Astrocyte (in vitro differentiated cells and primary cell): ENCODE measurements around the gene CLBA1. TPM values are rescaled to one million over a fixed set of nuclear protein-coding genes. Genes with fewer than 3 reads are reported as not detected.

Source experiments
- DNase-seq: peaks from one replicate; pipeline ENCODE4 v3.0.0-alpha.2; 2010; ENCODE audit warnings: low read depth
- FAIRE-seq: peaks from 2 replicates; lab custom pipeline; 2011; peaks lifted over from hg19 to GRCh38; lab: Jason Lieb, UNC
- H2AFZ ChIP-seq: 2 replicates; pipeline ENCODE4 v1.6.0; 2012; ENCODE audit warnings: low read depth, low read length, inconsistent platforms
- H3K27ac ChIP-seq: 2 replicates; pipeline ENCODE4 v1.5.1; 2011; ENCODE audit warnings: low read depth, low read length, inconsistent platforms
- H3K27me3 ChIP-seq: 2 replicates; pipeline ENCODE4 v1.6.0; 2011; ENCODE audit warnings: low read length, inconsistent platforms; ENCODE audit not compliant: insufficient read depth
- H3K36me3 ChIP-seq: 2 replicates; pipeline ENCODE4 v1.5.1; 2011; ENCODE audit warnings: low read length, inconsistent platforms; ENCODE audit not compliant: insufficient read depth
- H3K4me1 ChIP-seq: 2 replicates; pipeline ENCODE4 v1.5.1; 2011; ENCODE audit warnings: low read length, inconsistent platforms; ENCODE audit not compliant: insufficient read depth
- H3K4me2 ChIP-seq: 2 replicates; pipeline ENCODE4 v1.6.0; 2012; ENCODE audit warnings: low read length, inconsistent platforms
- H3K4me3 ChIP-seq: 2 replicates; pipeline ENCODE4 v1.5.1; 2011; ENCODE audit warnings: low read depth, mild to moderate bottlenecking, low read length, inconsistent platforms; ENCODE audit not compliant: insufficient read depth
- H3K79me2 ChIP-seq: 2 replicates; pipeline ENCODE4 v1.6.0; 2012; ENCODE audit warnings: mild to moderate bottlenecking, low read length, inconsistent platforms; ENCODE audit not compliant: insufficient read depth
- H3K9ac ChIP-seq: 2 replicates; pipeline ENCODE4 v1.6.0; 2012; ENCODE audit warnings: mild to moderate bottlenecking, low read length, inconsistent platforms
- H3K9me3 ChIP-seq: 2 replicates; pipeline ENCODE4 v1.5.1; 2012; ENCODE audit warnings: low read depth, mild to moderate bottlenecking, low read length, inconsistent platforms; ENCODE audit not compliant: insufficient read depth
- H4K20me1 ChIP-seq: 2 replicates; pipeline ENCODE4 v1.6.0; 2012; ENCODE audit warnings: low read length, inconsistent platforms; ENCODE audit not compliant: insufficient read depth
- H3K27ac Mint-ChIP-seq: one replicate; pipeline ENCODE4 v1.8.0; 2021; ENCODE audit warnings: mild to moderate bottlenecking, mixed read lengths; ENCODE audit not compliant: unreplicated experiment
- H3K27me3 Mint-ChIP-seq: one replicate; pipeline ENCODE4 v1.8.0; 2021; ENCODE audit warnings: low read depth, mixed read lengths; ENCODE audit not compliant: unreplicated experiment
- H3K36me3 Mint-ChIP-seq: one replicate; pipeline ENCODE4 v1.8.0; 2021; ENCODE audit warnings: low read depth, mixed read lengths; ENCODE audit not compliant: unreplicated experiment
- H3K4me1 Mint-ChIP-seq: one replicate; pipeline ENCODE4 v1.8.0; 2021; ENCODE audit warnings: low read depth, mixed read lengths; ENCODE audit not compliant: unreplicated experiment
- H3K4me3 Mint-ChIP-seq: one replicate; pipeline ENCODE4 v1.8.0; 2021; ENCODE audit warnings: mild to moderate bottlenecking, moderate library complexity, mixed read lengths; ENCODE audit not compliant: unreplicated experiment
- H3K9me3 Mint-ChIP-seq: one replicate; pipeline ENCODE4 v1.8.0; 2021; ENCODE audit warnings: mild to moderate bottlenecking, mixed read lengths; ENCODE audit not compliant: unreplicated experiment
- EZH2 ChIP-seq: IDR thresholded peaks from 2 replicates; pipeline ENCODE4 v1.6.1; 2012; ENCODE audit warnings: mild to moderate bottlenecking, low read length, inconsistent platforms; ENCODE audit not compliant: insufficient read depth
- total RNA-seq: library from RNA; stranded (reverse); gene quantifications from 2 replicates; pipeline ENCODE4 v1.2.1, GENCODE V29; 2021
- TF ChIP-seq, protein P1 (sequence below): IDR thresholded peaks from 2 replicates; pipeline ENCODE4 v1.5.1; 2011; ENCODE audit warnings: low read depth, mild to moderate bottlenecking, inconsistent platforms, low read length, moderate library complexity; ENCODE audit not compliant: insufficient read depth

CLBA1 gene
- total RNA-seq, 1 donor from 2014 or later = 6.3 TPM

DNA sequence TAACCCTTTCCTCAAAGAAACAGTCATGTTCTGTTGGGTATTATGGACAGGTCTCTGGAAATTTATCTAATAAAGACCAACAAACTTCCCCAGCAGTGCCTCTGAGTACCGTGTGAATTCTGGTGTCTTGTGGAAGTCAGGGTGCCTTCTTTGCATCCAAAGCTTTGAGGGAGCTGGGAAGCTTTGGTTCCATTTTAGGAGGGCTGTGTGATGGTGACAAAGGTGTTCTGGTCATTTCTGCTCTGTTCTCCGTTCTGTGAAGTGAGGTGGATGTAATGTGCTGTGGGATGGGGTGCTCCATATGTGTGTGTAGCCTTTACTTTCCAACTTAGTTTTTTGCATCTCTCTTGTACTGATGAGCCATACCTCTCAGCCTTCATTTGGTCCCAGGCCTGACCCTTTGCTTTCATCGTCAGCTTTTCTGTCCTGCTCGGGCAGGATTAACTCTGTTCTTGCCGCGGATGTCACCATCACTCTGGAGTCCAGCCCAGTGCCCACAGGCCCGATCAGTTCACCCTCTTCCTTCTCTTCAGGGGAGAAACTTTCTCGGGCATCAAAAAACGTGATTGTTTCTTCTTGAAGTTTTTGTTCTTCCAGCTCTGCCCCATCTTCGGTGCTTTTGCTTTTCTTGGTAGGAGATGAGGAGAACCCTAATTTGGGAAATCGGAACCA, 47.8 kb upstream of the CLBA1 start:
- no peak for TF ChIP-seq EZH2
- TF ChIP-seq, protein P1, sequence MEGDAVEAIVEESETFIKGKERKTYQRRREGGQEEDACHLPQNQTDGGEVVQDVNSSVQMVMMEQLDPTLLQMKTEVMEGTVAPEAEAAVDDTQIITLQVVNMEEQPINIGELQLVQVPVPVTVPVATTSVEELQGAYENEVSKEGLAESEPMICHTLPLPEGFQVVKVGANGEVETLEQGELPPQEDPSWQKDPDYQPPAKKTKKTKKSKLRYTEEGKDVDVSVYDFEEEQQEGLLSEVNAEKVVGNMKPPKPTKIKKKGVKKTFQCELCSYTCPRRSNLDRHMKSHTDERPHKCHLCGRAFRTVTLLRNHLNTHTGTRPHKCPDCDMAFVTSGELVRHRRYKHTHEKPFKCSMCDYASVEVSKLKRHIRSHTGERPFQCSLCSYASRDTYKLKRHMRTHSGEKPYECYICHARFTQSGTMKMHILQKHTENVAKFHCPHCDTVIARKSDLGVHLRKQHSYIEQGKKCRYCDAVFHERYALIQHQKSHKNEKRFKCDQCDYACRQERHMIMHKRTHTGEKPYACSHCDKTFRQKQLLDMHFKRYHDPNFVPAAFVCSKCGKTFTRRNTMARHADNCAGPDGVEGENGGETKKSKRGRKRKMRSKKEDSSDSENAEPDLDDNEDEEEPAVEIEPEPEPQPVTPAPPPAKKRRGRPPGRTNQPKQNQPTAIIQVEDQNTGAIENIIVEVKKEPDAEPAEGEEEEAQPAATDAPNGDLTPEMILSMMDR = no peak
- Mint-ChIP-seq H3K27me3 (peaks cover 63% of the 10 kb centered on the region), H3K4me1 (no peaks in the 10 kb centered on the region), H3K27ac (no peak overlapping the region), H3K9me3 (peaks cover 2% of the 10 kb centered on the region), H3K36me3 (peaks cover 21% of the 10 kb centered on the region), H3K4me3 (no peak overlapping the region)
- Histone ChIP-seq H3K9ac (no peak overlapping the region), H3K27ac (no peak overlapping the region), H2AFZ (no peak overlapping the region), H3K4me3 (no peak overlapping the region), H3K4me1 (no peaks in the 10 kb centered on the region), H4K20me1 (no peaks in the 10 kb centered on the region), H3K9me3 (no peaks in the 10 kb centered on the region), H3K4me2 (no peak overlapping the region), H3K27me3 (peaks cover 11% of the 10 kb centered on the region), H3K79me2 (no peaks in the 10 kb centered on the region), H3K36me3 (no peaks in the 10 kb centered on the region)
- no peak for FAIRE-seq
- no peak for DNase-seq

DNA sequence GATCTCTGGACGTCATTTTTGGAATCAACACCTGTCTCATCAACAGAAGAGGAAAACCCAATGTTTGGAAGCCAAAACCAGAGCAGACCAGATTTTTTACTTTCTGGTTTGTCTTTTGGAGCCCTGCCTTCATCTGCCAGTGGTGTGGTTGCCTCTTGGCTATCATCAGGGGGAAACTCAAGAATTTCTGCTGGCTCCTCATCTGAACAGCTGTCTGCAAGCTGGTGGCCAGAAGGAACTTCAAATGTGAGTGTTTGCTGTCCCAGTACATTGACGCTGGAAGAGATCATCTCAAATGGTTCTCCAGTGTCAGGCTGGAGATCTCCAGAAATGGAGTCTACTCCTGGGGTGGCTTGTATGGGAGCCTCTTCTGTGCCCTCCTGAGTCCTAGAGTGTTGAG, 47.2 kb upstream of the CLBA1 start:
- peaks cover 11% of the 10 kb centered on the region for H3K27me3 ChIP-seq
- H3K9me3 ChIP-seq = no peaks in the 10 kb centered on the region
- no peaks in the 10 kb centered on the region for H3K4me1 ChIP-seq
- H3K4me3 ChIP-seq = no peak overlapping the region
- Mint-ChIP-seq H3K36me3 (peaks cover 27% of the 10 kb centered on the region), H3K27me3 (peaks cover 63% of the 10 kb centered on the region), H3K4me3 (no peak overlapping the region), H3K27ac (no peak overlapping the region), H3K9me3 (peaks cover 2% of the 10 kb centered on the region), H3K4me1 (no peaks in the 10 kb centered on the region)
- FAIRE-seq (no peak), DNase-seq (no peak)
- no peaks in the 10 kb centered on the region for H3K79me2 ChIP-seq
- H4K20me1 ChIP-seq = no peaks in the 10 kb centered on the region
- H3K36me3 ChIP-seq = no peaks in the 10 kb centered on the region
- no peak overlapping the region for H2AFZ ChIP-seq
- TF ChIP-seq, protein P1 = no peak
- TF ChIP-seq EZH2 = no peak
- no peak overlapping the region for H3K4me2 ChIP-seq
- no peak overlapping the region for H3K27ac ChIP-seq
- H3K9ac ChIP-seq = no peak overlapping the region

DNA sequence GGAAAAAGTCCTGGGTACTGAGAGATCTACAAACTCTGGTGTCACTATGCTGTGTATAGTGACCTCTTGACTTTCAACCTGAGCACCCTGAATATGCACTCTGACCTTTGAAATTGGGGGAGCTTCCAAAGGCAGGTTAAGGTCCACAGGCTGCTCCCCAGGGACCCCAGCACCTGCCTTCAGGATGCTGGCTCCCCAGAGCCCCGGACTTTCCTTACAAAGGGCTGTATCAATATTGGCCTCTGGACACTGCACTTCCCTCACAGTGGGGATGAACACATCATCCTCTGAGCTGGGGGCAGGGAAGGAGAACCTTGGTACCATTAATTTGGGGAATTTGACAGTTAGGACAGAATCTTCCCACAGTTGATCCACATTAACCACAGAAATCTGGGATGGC, 46.6 kb upstream of the CLBA1 start:
- peaks cover 2% of the 10 kb centered on the region for H3K9me3 Mint-ChIP-seq

More for the DNA sequence above, 46.6 kb upstream of the CLBA1 start:
- FAIRE-seq (no peak), DNase-seq (no peak)
- Histone ChIP-seq H3K36me3 (no peaks in the 10 kb centered on the region), H3K4me2 (no peak overlapping the region), H3K27me3 (peaks cover 11% of the 10 kb centered on the region), H3K9me3 (no peaks in the 10 kb centered on the region), H4K20me1 (no peaks in the 10 kb centered on the region), H2AFZ (no peak overlapping the region), H3K4me1 (no peaks in the 10 kb centered on the region), H3K27ac (no peak overlapping the region), H3K79me2 (no peaks in the 10 kb centered on the region), H3K4me3 (no peak overlapping the region), H3K9ac (no peak overlapping the region)
- Mint-ChIP-seq H3K36me3 (peaks cover 28% of the 10 kb centered on the region), H3K4me3 (no peak overlapping the region), H3K27ac (no peak overlapping the region), H3K27me3 (peaks cover 63% of the 10 kb centered on the region), H3K4me1 (no peaks in the 10 kb centered on the region)
- no peak for TF ChIP-seq EZH2
- TF ChIP-seq, protein P1 = no peak
